Activated T-helper 1 cell treated with anti-CD3 and anti-CD28 coated beads, Interleukin-2, amount 50 U/mL, for 16 hours (primary cell): ENCODE data around the gene ATG4C.

Source experiments
- DNase-seq, 2 donors: peaks; one replicate each; pipeline ENCODE4 v3.0.0-alpha.2; 2020; ENCODE audit warnings: low read depth in 1 of 2, low spot score in 1 of 2

The ATG4C gene

DNA sequence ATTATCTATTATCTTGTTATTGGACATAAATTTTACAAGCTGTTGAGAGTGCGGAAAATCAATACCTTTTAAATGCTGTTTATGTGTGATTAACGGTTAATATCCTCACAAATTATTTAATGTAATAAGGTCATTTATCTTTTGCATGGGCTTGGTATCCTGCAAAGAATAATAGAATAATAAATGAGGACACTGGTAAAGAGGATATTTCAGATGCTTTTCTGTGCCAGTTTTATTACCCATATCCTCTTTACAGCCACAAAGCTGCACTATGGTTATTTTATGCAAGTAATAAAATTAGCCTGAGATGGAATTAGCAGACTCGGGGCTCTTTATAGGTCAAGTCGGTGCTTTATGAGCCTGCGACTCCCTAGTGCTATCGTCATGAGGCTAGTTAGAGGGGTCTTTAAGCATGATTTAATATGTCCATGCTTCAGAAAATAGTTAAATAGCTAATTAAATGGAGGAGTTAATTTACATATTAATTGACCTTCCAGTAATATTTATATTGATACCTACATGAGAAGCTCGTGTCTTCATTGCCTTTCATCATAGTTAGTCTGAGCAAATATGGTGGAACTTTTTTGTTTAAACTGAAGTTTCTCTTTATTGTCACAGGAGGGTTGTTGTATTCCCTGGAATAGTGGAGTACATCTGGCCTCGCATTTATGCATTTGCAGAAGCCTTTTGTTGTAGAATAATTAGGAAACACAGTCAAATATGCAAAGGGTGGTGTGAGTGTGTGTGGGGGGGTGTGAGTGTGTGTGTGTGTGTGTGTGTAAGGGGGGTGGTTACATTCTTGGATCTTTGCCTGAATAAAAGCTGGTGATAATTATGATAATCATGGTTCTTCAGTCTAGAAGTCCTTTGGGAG is 120.3 kb downstream of the ATG4C start:
- DNase-seq = no peak

- no peak for DNase-seq
These were observed 120.9 kb downstream of the ATG4C start for GRCh38 chr1:62904856-62905225.

DNA sequence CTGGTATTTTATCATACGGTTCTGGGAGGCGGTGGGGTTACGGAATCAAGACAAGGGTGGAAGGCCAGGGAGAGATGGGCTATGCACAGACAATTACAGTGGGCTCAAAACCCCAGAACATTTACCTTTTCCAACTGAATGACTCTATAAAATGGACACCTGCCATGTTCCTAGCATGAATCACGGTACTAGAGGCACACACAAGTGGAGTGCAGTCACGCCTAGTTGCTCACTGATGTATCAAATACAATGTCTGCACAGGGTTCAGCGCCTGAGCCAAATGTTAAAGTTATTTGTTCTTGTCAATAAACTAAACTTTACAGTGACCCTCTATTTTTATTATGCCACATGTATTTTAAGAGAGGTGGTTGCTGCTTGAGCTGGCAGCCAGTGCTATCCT is 121.4 kb downstream of the ATG4C start:
- no peak for DNase-seq

DNA sequence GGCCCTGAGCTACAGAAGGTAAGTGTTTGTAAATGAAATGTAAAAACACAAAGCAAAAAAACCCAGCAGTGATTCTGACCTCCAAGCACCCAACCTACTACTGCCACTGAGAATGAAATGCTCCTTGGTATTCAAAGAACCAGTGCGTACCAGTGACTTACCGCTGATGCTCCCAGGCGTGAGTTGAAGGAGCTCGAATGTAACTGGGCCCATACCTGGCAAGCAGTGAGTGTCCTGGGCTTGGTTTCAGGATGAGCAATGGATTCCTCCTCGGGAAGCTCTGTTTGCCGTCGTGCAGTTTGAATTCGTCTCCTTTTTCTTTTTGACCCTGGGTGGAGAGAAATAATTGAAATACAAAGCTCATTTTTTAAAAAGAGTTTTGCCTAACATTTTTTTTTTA is 121.9 kb downstream of the ATG4C start:
- DNase-seq = no peak

DNA sequence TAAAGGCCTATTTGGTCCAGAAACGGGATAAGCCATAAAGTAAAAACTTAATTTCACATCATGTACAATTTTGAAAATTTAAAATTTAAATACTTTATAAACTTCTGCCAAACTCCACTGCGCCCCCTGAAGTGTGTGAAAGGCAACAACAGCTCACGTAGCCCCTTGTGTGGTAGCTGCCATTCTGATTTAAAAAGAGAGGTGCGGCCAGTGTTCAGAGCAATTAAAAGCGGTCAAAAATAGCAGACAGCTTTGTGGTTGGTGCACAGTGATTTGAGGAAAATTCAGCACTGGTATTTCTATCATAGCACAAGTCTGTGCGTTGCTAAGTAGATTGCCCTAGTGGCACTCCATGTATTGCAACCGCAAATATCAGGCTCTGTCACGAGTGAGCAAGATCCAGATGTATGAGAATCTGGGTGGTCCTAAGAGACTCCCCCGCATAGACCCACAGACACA is 122.5 kb downstream of the ATG4C start:
- DNase-seq = no peak

DNA sequence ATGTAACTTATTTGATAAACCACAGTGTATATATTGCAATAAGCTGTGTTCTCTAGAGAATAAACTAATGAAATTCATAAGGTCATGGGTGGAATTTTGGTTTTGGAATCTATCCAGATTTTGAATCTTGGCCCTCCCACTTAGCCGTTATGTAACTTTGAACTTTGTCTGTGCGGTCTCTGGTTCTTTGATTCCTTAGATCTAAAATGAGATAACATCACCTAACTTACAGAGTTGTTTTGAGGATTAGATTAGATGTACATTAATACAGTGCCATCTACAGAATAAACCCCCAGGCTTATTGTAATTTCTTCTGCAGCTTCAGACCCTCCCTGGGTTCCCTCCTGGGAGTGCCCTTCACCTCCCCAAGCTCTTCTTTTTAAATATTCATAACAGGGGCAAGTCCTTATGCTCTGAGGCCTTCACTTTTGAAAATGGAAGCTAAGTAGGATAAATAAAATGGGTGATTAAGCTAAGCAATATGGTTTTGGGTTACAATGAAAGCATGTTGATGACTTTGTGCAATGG is 124.3 kb downstream of the ATG4C start:
- DNase-seq = no peak

GRCh38 chr1:62912028-62912638 is 128.2 kb downstream of the ATG4C start:
- DNase-seq = no peak
